OCI-LY3 (cell line): ENCODE measurements around the gene DDIT4L.

Source experiments
- H2AFZ ChIP-seq: fragments of 200-600, 300-600 bp; shearing (Covaris generic); 2 replicates; pipeline ENCODE4 v1.6.0; 2014; ENCODE audit warnings: antibody characterized with exemption, low read depth, low read length
- H3K27ac ChIP-seq: fragments of 200-600, 300-600 bp; sonication (generic); 2 replicates; pipeline ENCODE4 v1.5.1; 2014; ENCODE audit warnings: mild to moderate bottlenecking, low read length, moderate library complexity, mixed read lengths
- H3K27me3 ChIP-seq: fragments of 200-600, 300-600 bp; sonication (generic); 2 replicates; pipeline ENCODE4 v1.6.1; 2014; ENCODE audit warnings: low read depth, low read length, mixed read lengths
- H3K36me3 ChIP-seq: fragments of 200-600, 300-600 bp; sonication (generic); replicated peaks from 2 replicates; pipeline ENCODE3; 2014; ENCODE audit warnings: low read depth, low read length, mixed read lengths
- H3K4me1 ChIP-seq: fragments of 300-600, 200-600 bp; sonication (generic); 2 replicates; pipeline ENCODE4 v1.6.1; 2014; ENCODE audit warnings: low read length, mixed read lengths
- H3K4me2 ChIP-seq: fragments of 200-600, 300-600 bp; sonication (generic); 2 replicates; pipeline ENCODE4 v1.6.1; 2014; ENCODE audit warnings: low read length, mixed read lengths
- H3K4me3 ChIP-seq: fragments of 300-600, 200-600 bp; sonication (generic); 2 replicates; pipeline ENCODE4 v1.5.1; 2014; ENCODE audit warnings: antibody characterized with exemption, mild to moderate bottlenecking, low read length, moderate library complexity
- H3K79me2 ChIP-seq: fragments of 300-600, 200-600 bp; shearing (Covaris generic); 2 replicates; pipeline ENCODE4 v1.6.1; 2014; ENCODE audit warnings: mild to moderate bottlenecking, low read length, mixed read lengths
- H3K9ac ChIP-seq: fragments of 300-600, 200-600 bp; shearing (Covaris generic); 2 replicates; pipeline ENCODE4 v1.6.0; 2014; ENCODE audit warnings: mild to moderate bottlenecking, low read length, moderate library complexity
- H3K9me3 ChIP-seq: fragments of 200-600, 300-600 bp; shearing (Covaris generic); 2 replicates; pipeline ENCODE4 v1.6.1; 2014; ENCODE audit warnings: low read length, mixed read lengths; ENCODE audit not compliant: insufficient read depth
- H4K20me1 ChIP-seq: fragments of 200-600, 300-600 bp; sonication (generic); 2 replicates; pipeline ENCODE4 v1.6.1; 2016; ENCODE audit warnings: low read length, mixed read lengths; ENCODE audit not compliant: insufficient read depth
- CTCF ChIP-seq: fragments of 200-600, 300-600 bp; sonication (generic); IDR thresholded peaks from 2 replicates; pipeline ENCODE4 v1.5.1; 2014; ENCODE audit warnings: antibody characterized with exemption, low read length, low read depth
- EZH2phosphoT487 ChIP-seq: fragments of 200-600 bp; shearing (Covaris generic); IDR thresholded peaks from 2 replicates; pipeline ENCODE4 v1.6.1; 2018; ENCODE audit warnings: antibody characterized with exemption, mixed run types, low read depth

The DDIT4L gene

GRCh38 chr4:100189820-100190642, at the start of gene DDIT4L:
Gene DDIT4L (minus strand): TSS chr4:100190468. CDS start chr4:100189983, 485 bp downstream.
- H3K9ac ChIP-seq: no peak within 1 kb of the TSS
- no peak for TF ChIP-seq EZH2phosphoT487
- H3K4me3 ChIP-seq: no peak within 1 kb of the TSS
- no peaks in the 10 kb centered on the region for H3K9me3 ChIP-seq
- H3K36me3 ChIP-seq: no peaks in the 10 kb centered on the region
- H3K79me2 ChIP-seq: no peaks in the 10 kb centered on the region
- no peaks in the 10 kb centered on the region for H4K20me1 ChIP-seq
- no peak within 1 kb of the TSS for H2AFZ ChIP-seq
- no peak within 1 kb of the TSS for H3K4me2 ChIP-seq
- no peak within 1 kb of the TSS for H3K27ac ChIP-seq
- H3K27me3 ChIP-seq: no peaks in the 10 kb centered on the region
- H3K4me1 ChIP-seq: no peaks in the 10 kb centered on the region

GRCh38 chr4:100240008-100240407, 49.7 kb upstream of the DDIT4L start:
- no peak overlapping the region for H3K4me3 ChIP-seq
- no peaks in the 10 kb centered on the region for H3K79me2 ChIP-seq
- H3K27me3 ChIP-seq: no peaks in the 10 kb centered on the region
- no peaks in the 10 kb centered on the region for H3K36me3 ChIP-seq
- no peak overlapping the region for H2AFZ ChIP-seq
- H3K4me2 ChIP-seq: no peak overlapping the region
- H3K27ac ChIP-seq: no peak overlapping the region
- no peak overlapping the region for H3K9ac ChIP-seq
- no peaks in the 10 kb centered on the region for H3K9me3 ChIP-seq
- H4K20me1 ChIP-seq: no peaks in the 10 kb centered on the region
- no peak for TF ChIP-seq CTCF
- no peak for TF ChIP-seq EZH2phosphoT487
- no peaks in the 10 kb centered on the region for H3K4me1 ChIP-seq

- Histone ChIP-seq H3K9ac (no peak overlapping the region), H3K79me2 (no peaks in the 10 kb centered on the region), H3K27ac (no peak overlapping the region), H3K27me3 (no peaks in the 10 kb centered on the region), H4K20me1 (no peaks in the 10 kb centered on the region), H3K9me3 (peaks cover 8% of the 10 kb centered on the region; the same call in 1 of the 2 replicates), H3K36me3 (no peaks in the 10 kb centered on the region), H2AFZ (no peak overlapping the region), H3K4me1 (no peaks in the 10 kb centered on the region), H3K4me2 (no peak overlapping the region), H3K4me3 (no peak overlapping the region)
- no peak for TF ChIP-seq EZH2phosphoT487
- TF ChIP-seq CTCF: no peak
These were observed 34.5 kb upstream of the DDIT4L start for GRCh38 chr4:100224721-100225120.

GRCh38 chr4:100224160-100224559, 33.9 kb upstream of the DDIT4L start:
- Histone ChIP-seq H3K4me1 (no peaks in the 10 kb centered on the region), H3K9me3 (peaks cover 8% of the 10 kb centered on the region; the same call in 1 of the 2 replicates), H3K4me2 (no peak overlapping the region), H3K36me3 (no peaks in the 10 kb centered on the region), H2AFZ (no peak overlapping the region), H3K27me3 (no peaks in the 10 kb centered on the region), H4K20me1 (no peaks in the 10 kb centered on the region), H3K9ac (no peak overlapping the region), H3K27ac (no peak overlapping the region), H3K79me2 (no peaks in the 10 kb centered on the region), H3K4me3 (no peak overlapping the region)
- no peak for TF ChIP-seq CTCF
- no peak for TF ChIP-seq EZH2phosphoT487
